ENCODE results near the gene HIKESHI. TPM values are rescaled to one million over a fixed set of nuclear protein-coding genes. Genes with fewer than 3 reads are reported as not detected.

The HIKESHI gene
- total RNA-seq, 2 experiments from 2014 or later = 34.9 to 48.6 TPM

GRCh38 chr11:86313793-86314192 lies 11.8 kb downstream of the HIKESHI start:
- POLR2A ChIA-PET = interaction anchor here (2.0 kb wide), 1 partner anchor 9 kb away, joined by 5 read pairs; no protein-coding TSS in a partner anchor
- CTCF ChIA-PET (ENCODE audit: unreplicated experiment) = no interaction called here
- Histone ChIP-seq H3K27ac (ENCODE audit: low read depth, low read length, poor library complexity, severe bottlenecking) (no peak overlapping the region), H3K36me3 (ENCODE audit: insufficient read depth, low read length) (peaks cover 50% of the 10 kb centered on the region), H3K79me2 (ENCODE audit: insufficient read depth, low read depth, low read length) (peaks cover 19% of the 10 kb centered on the region; the same call in 1 of the 2 replicates), H2AFZ (ENCODE audit: low read length) (no peak overlapping the region), H3K9me2 (ENCODE audit: insufficient read depth, low read length) (no peaks in the 10 kb centered on the region), H3K9me3 (ENCODE audit: low read length) (no peaks in the 10 kb centered on the region), H3K4me3 (ENCODE audit: low read depth, low read length, poor library complexity, severe bottlenecking) (no peak overlapping the region), H3K4me2 (ENCODE audit: low read length) (no peak overlapping the region), H4K20me1 (ENCODE audit: insufficient read depth, low read length) (no peaks in the 10 kb centered on the region), H3K4me1 (ENCODE audit: insufficient read depth, low read length, poor library complexity, severe bottlenecking) (no peaks in the 10 kb centered on the region)
- TF ChIP-seq CTCF (conservative IDR thresholded peaks at IDR 0.05; ENCODE audit: low read length) (no peak), EZH2phosphoT487 (IDR thresholded peaks at IDR 0.05; ENCODE audit: borderline replicate concordance, low read depth, low read length) (no peak)
- intact Hi-C loops (cut with micrococcal nuclease; ENCODE audit: unreplicated experiment) = no loop called here
- no TSS peak for BruUV-seq (replicated peaks)
- DNase-seq (ENCODE audit: low spot score) = no peak

GRCh38 chr11:86314636-86315035 lies 12.6 kb downstream of the HIKESHI start:
- POLR2A ChIA-PET = interaction anchor here (0.5 to 2.0 kb wide), 3 partner anchors 10 to 288 kb away, joined by 3 to 5 read pairs (median 4); no protein-coding TSS in a partner anchor
- peaks cover 19% of the 10 kb centered on the region; the same call in 1 of the 2 replicates for H3K79me2 ChIP-seq (ENCODE audit: insufficient read depth, low read depth, low read length)
- H3K9me2 ChIP-seq (ENCODE audit: insufficient read depth, low read length) = no peaks in the 10 kb centered on the region
- no TSS peak for BruUV-seq (replicated peaks)
- CTCF ChIA-PET (ENCODE audit: unreplicated experiment) = no interaction called here
- no peaks in the 10 kb centered on the region for H4K20me1 ChIP-seq (ENCODE audit: insufficient read depth, low read length)
- H3K36me3 ChIP-seq (ENCODE audit: insufficient read depth, low read length) = peaks cover 57% of the 10 kb centered on the region
- no peak for DNase-seq (ENCODE audit: low spot score)
- H3K27ac ChIP-seq (ENCODE audit: low read depth, low read length, poor library complexity, severe bottlenecking) = no peak overlapping the region
- H2AFZ ChIP-seq (ENCODE audit: low read length) = no peak overlapping the region
- H3K4me1 ChIP-seq (ENCODE audit: insufficient read depth, low read length, poor library complexity, severe bottlenecking) = no peaks in the 10 kb centered on the region
- H3K9me3 ChIP-seq (ENCODE audit: low read length) = no peaks in the 10 kb centered on the region
- H3K4me2 ChIP-seq (ENCODE audit: low read length) = no peak overlapping the region
- intact Hi-C loops (cut with micrococcal nuclease; ENCODE audit: unreplicated experiment) = no loop called here
- no peak overlapping the region for H3K4me3 ChIP-seq (ENCODE audit: low read depth, low read length, poor library complexity, severe bottlenecking)
- TF ChIP-seq EZH2phosphoT487 (IDR thresholded peaks at IDR 0.05; ENCODE audit: borderline replicate concordance, low read depth, low read length) (no peak), CTCF (conservative IDR thresholded peaks at IDR 0.05; ENCODE audit: low read length) (no peak)

DNA sequence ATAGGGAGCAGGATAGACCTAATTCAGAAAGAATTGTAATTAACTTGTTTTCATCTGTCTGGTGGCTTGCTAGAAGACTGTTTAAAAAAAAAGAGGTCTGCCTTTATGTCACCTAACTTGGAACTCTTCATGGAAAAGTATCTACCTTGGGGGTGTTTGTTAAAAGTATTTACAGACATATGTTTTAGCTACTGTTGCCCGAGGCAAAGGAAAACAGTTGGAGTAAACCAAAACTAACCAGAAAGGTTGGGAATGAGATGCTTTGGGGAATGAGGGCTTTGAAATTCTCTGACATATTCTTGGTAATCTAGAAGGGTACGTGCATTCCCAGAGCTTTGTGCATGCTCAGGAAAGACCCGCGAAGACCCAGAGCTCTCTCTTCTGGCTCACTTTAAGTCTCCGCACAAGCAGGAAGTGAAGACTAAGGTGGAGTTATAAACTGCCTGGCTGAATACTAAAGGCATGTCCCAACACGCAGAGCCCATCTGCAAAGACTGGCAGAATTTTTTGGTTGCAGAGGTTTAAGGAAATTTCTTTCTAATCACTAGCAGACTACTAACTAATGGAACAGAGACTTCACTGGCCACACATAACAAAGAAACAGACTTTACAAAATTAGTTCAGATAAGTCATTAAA lies 33.2 kb downstream of the HIKESHI start:
- intact Hi-C loops (cut with micrococcal nuclease; ENCODE audit: unreplicated experiment) = no loop called here
- TF ChIP-seq EZH2phosphoT487 (IDR thresholded peaks at IDR 0.05; ENCODE audit: borderline replicate concordance, low read depth, low read length) (no peak), CTCF (conservative IDR thresholded peaks at IDR 0.05; ENCODE audit: low read length) (no peak)
- CTCF ChIA-PET (ENCODE audit: unreplicated experiment) = interaction anchor here (0.6 kb wide), 1 partner anchor 802 kb away, joined by 3 read pairs; no protein-coding TSS in a partner anchor

More for the DNA sequence above, 33.2 kb downstream of the HIKESHI start:
- H3K36me3 ChIP-seq (ENCODE audit: insufficient read depth, low read length) = peaks cover 67% of the 10 kb centered on the region
- H2AFZ ChIP-seq (ENCODE audit: low read length) = no peak overlapping the region
- DNase-seq (ENCODE audit: low spot score) = no peak
- no peaks in the 10 kb centered on the region for H3K79me2 ChIP-seq (ENCODE audit: insufficient read depth, low read depth, low read length)
- no TSS peak for BruUV-seq (replicated peaks)
- no peaks in the 10 kb centered on the region for H3K9me3 ChIP-seq (ENCODE audit: low read length)
- H3K4me3 ChIP-seq (ENCODE audit: low read depth, low read length, poor library complexity, severe bottlenecking) = no peak overlapping the region
- no peak overlapping the region for H3K4me2 ChIP-seq (ENCODE audit: low read length)
- H3K4me1 ChIP-seq (ENCODE audit: insufficient read depth, low read length, poor library complexity, severe bottlenecking) = peaks cover under 1% of the 10 kb centered on the region
- H4K20me1 ChIP-seq (ENCODE audit: insufficient read depth, low read length) = no peaks in the 10 kb centered on the region
- H3K27ac ChIP-seq (ENCODE audit: low read depth, low read length, poor library complexity, severe bottlenecking) = no peak overlapping the region
- POLR2A ChIA-PET = interaction anchor here (0.6 to 1.6 kb wide), 3 partner anchors 11 to 451 kb away, joined by 5 to 7 read pairs (median 6); no protein-coding TSS in a partner anchor
- H3K9me2 ChIP-seq (ENCODE audit: insufficient read depth, low read length) = no peaks in the 10 kb centered on the region

All from OCI-LY7 (cell line).